ENCODE results near the gene SLCO3A1.
"Not testable (repeated sequence)": the region's sequence is repeated elsewhere in the genome, so short reads cannot be mapped to it uniquely, and the experiment has no call there.

The SLCO3A1 gene

GRCh38 chr15:92189166-92189565 lies 335.7 kb downstream of the SLCO3A1 start:
- no peak for DNase-seq (ENCODE audit: low read depth in 2 of 2, low spot score in 1 of 2)

GRCh38 chr15:92195241-92195640 lies 341.7 kb downstream of the SLCO3A1 start:
- DNase-seq (ENCODE audit: low read depth in 2 of 2, low spot score in 1 of 2), result no peak

- DNase-seq (ENCODE audit: low read depth in 2 of 2, low spot score in 1 of 2), result no peak
These were observed 342.8 kb downstream of the SLCO3A1 start for GRCh38 chr15:92196342-92196741.

- DNase-seq (ENCODE audit: low read depth in 2 of 2, low spot score in 1 of 2), result no peak
These were observed 344.2 kb downstream of the SLCO3A1 start for GRCh38 chr15:92197746-92198145.

GRCh38 chr15:92200891-92201290 lies 347.4 kb downstream of the SLCO3A1 start:
- no peak for DNase-seq (ENCODE audit: low read depth in 2 of 2, low spot score in 1 of 2)

- DNase-seq (ENCODE audit: low read depth in 2 of 2, low spot score in 1 of 2), result no peak
These were observed 351.8 kb downstream of the SLCO3A1 start for GRCh38 chr15:92205255-92205739.

GRCh38 chr15:92207601-92208000 lies 354.1 kb downstream of the SLCO3A1 start:
- not testable (repeated sequence) for DNase-seq (ENCODE audit: low read depth in 2 of 2, low spot score in 1 of 2)
